ENCODE measurements around the gene COX6B2.
"Not testable (repeated sequence)": the region's sequence is repeated elsewhere in the genome, so short reads cannot be mapped to it uniquely, and the experiment has no call there.

DNA sequence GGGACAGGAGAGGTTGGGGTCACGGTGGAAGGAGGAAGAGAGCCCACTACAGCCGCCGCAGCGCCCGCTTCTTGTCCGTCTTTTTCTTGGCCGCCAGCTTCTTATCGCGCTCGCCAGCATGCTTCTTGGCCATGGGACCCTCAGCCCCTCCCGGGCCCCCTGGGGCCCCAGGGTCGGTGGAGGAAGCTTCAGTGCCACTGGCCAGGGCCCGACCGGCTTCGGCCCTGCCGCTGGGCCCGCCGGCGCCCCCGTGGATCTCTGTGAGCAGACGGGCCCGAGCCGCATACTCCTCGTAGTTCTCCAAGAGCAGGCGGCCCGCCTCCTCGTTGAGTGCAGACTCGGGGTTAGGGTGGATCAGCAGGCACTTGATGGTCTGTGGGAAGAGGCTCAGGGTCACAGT, 46.9 kb upstream of the COX6B2 start:
- TF ChIP-seq POLR2A (IDR thresholded peaks at IDR 0.05; ENCODE audit: low read depth, low read length); MYC (IDR thresholded peaks at IDR 0.05; ENCODE audit: low read depth, low read length); EZH2 (IDR thresholded peaks at IDR 0.05; ENCODE audit: borderline replicate concordance, low read depth, low read length, severe bottlenecking): not testable (repeated sequence)
- TF ChIP-seq, protein P1, sequence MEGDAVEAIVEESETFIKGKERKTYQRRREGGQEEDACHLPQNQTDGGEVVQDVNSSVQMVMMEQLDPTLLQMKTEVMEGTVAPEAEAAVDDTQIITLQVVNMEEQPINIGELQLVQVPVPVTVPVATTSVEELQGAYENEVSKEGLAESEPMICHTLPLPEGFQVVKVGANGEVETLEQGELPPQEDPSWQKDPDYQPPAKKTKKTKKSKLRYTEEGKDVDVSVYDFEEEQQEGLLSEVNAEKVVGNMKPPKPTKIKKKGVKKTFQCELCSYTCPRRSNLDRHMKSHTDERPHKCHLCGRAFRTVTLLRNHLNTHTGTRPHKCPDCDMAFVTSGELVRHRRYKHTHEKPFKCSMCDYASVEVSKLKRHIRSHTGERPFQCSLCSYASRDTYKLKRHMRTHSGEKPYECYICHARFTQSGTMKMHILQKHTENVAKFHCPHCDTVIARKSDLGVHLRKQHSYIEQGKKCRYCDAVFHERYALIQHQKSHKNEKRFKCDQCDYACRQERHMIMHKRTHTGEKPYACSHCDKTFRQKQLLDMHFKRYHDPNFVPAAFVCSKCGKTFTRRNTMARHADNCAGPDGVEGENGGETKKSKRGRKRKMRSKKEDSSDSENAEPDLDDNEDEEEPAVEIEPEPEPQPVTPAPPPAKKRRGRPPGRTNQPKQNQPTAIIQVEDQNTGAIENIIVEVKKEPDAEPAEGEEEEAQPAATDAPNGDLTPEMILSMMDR (IDR thresholded peaks at IDR 0.05; ENCODE audit: extremely low read depth in 1 of 2, insufficient read depth in 1 of 2, low read depth in 1 of 2, low read length in 2 of 2), result not testable (repeated sequence)
